SK-N-SH (cell line): Measurements from ENCODE around the gene SLC2A14. TPM values are rescaled to one million over a fixed set of nuclear protein-coding genes. Genes with fewer than 3 reads are reported as not detected.
"Not testable (repeated sequence)": the region's sequence is repeated elsewhere in the genome, so short reads cannot be mapped to it uniquely, and the experiment has no call there.

Experiments used
- CTCF ChIA-PET: fragments of 300-600, 350-600 bp; formaldehyde crosslinking; extraction: SDS; loops from one replicate; lab custom pipeline; 2021; lab: Yijun Ruan, JAX
- POLR2A ChIA-PET: fragments of 350-600 bp; sonication (Branson Sonifier 250); formaldehyde crosslinking; extraction: SDS; loops from one replicate; lab custom pipeline; 2020; ENCODE audit warnings: antibody characterized with exemption, inconsistent platforms; lab: Yijun Ruan, JAX
- DNase-seq: peaks from one replicate; pipeline ENCODE4 v3.0.0; 2012
- H2AFZ ChIP-seq: fragments of 200-600 bp; sonication (generic); 2 replicates; pipeline ENCODE4 v1.8.1; 2016; ENCODE audit warnings: antibody characterized with exemption, mild to moderate bottlenecking, low read depth
- H3F3A ChIP-seq: fragments of 200-600 bp; sonication (generic); replicated peaks from 2 replicates; pipeline ENCODE3; 2016; ENCODE audit warnings: antibody characterized with exemption, mild to moderate bottlenecking; ENCODE audit not compliant: insufficient read depth
- H3K27ac ChIP-seq, 2 experiments: fragments of 200-500 bp in 1 of 2; fragments of 200-600 bp in 1 of 2; sonication (Bioruptor generic) in 1 of 2; sonication (generic), shearing (Covaris generic) in 1 of 2; 2 replicates each; pipeline versions ENCODE4 v1.5.1 to v1.6.1; 2014 to 2016; ENCODE audit warnings: low read depth in 2 of 2, inconsistent platforms in 1 of 2, low read length in 1 of 2, mild to moderate bottlenecking in 1 of 2, mixed read lengths in 1 of 2
- H3K27me3 ChIP-seq: fragments of 200-600 bp; sonication (generic), shearing (Covaris generic); 2 replicates; pipeline ENCODE4 v1.6.1; 2016; ENCODE audit warnings: mixed run types; ENCODE audit not compliant: insufficient read depth
- H3K36me3 ChIP-seq, 2 experiments: fragments of 200-500 bp in 1 of 2; fragments of 200-600 bp in 1 of 2; sonication (Bioruptor generic) in 1 of 2; sonication (generic) in 1 of 2; replicated peaks in 1 of 2; 2 replicates each; pipeline versions ENCODE3 to v1.5.1; 2014 to 2016; ENCODE audit warnings: low read length in 1 of 2, mild to moderate bottlenecking in 1 of 2; ENCODE audit not compliant: insufficient read depth in 2 of 2, control insufficient read depth in 1 of 2
- H3K4me1 ChIP-seq, 2 experiments: fragments of 200-500 bp in 1 of 2; fragments of 200-600 bp in 1 of 2; sonication (Bioruptor generic) in 1 of 2; sonication (generic), shearing (Covaris generic) in 1 of 2; 2 replicates each; pipeline versions ENCODE4 v1.5.1 to v1.6.1; 2014 to 2016; ENCODE audit warnings: low read depth in 1 of 2, low read length in 1 of 2, mixed run types in 1 of 2; ENCODE audit not compliant: insufficient read depth in 2 of 2, control insufficient read depth in 1 of 2
- H3K4me2 ChIP-seq: fragments of 200-600 bp; sonication (generic), shearing (Covaris generic); 2 replicates; pipeline ENCODE4 v1.6.1; 2017; ENCODE audit warnings: mixed run types
- H3K4me3 ChIP-seq, 2 experiments: fragments of 200-500 bp in 1 of 2; fragments of 200-600 bp in 1 of 2; sonication (Bioruptor generic) in 1 of 2; sonication (generic), shearing (Covaris generic) in 1 of 2; 2 replicates each; pipeline versions ENCODE4 v1.5.1 to v1.8.1; 2014 to 2016; ENCODE audit warnings: low read depth in 2 of 2, inconsistent platforms in 1 of 2, low read length in 1 of 2, mild to moderate bottlenecking in 1 of 2, mixed read lengths in 1 of 2, moderate library complexity in 1 of 2
- H3K79me2 ChIP-seq: fragments of 200-600 bp; sonication (generic); 2 replicates; pipeline ENCODE4 v1.8.1; 2017; ENCODE audit warnings: mild to moderate bottlenecking; ENCODE audit not compliant: insufficient read depth
- H3K9ac ChIP-seq: fragments of 200-600 bp; sonication (generic); 2 replicates; pipeline ENCODE4 v1.6.1; 2017; ENCODE audit warnings: mixed run types
- H3K9me2 ChIP-seq: fragments of 200-600 bp; sonication (generic); 2 replicates; pipeline ENCODE4 v1.6.1; 2017; ENCODE audit warnings: mixed run types
- H3K9me3 ChIP-seq: fragments of 200-600 bp; sonication (generic); 2 replicates; pipeline ENCODE4 v1.6.1; 2017; ENCODE audit warnings: mixed run types, mild to moderate bottlenecking, moderate library complexity
- H4K20me1 ChIP-seq: fragments of 200-600 bp; sonication (generic); 2 replicates; pipeline ENCODE4 v1.6.1; 2017; ENCODE audit warnings: mild to moderate bottlenecking, mixed run types; ENCODE audit not compliant: insufficient read depth
- CHD2 ChIP-seq: fragments of 150-350 bp; IDR thresholded peaks from 2 replicates; pipeline ENCODE4 v1.6.1; 2018; ENCODE audit warnings: low read length; ENCODE audit not compliant: partially characterized antibody
- CTCF ChIP-seq: fragments of 200-600 bp; sonication (generic); IDR thresholded peaks from 2 replicates; pipeline ENCODE4 v1.6.1; 2017; ENCODE audit warnings: antibody characterized with exemption, mild to moderate bottlenecking, moderate library complexity
- EP300 ChIP-seq, 2 experiments: IDR thresholded peaks; 2 replicates each; pipeline versions ENCODE4 v1.4.0 to v1.6.1; 2012; ENCODE audit warnings: borderline replicate concordance in 1 of 2, low read depth in 1 of 2, low read length in 1 of 2
- EZH2phosphoT487 ChIP-seq: fragments of 200-600 bp; sonication (generic); IDR thresholded peaks from 2 replicates; pipeline ENCODE4 v1.6.1; 2017; ENCODE audit warnings: low read depth, mixed run types, mild to moderate bottlenecking, antibody characterized with exemption, moderate library complexity, borderline replicate concordance
- FOSL2 ChIP-seq: IDR thresholded peaks from 2 replicates; pipeline ENCODE4 v1.4.0; 2012; ENCODE audit warnings: low read depth, mild to moderate bottlenecking, moderate library complexity, borderline replicate concordance
- GABPA ChIP-seq: IDR thresholded peaks from 2 replicates; pipeline ENCODE4 v1.4.0; 2012; ENCODE audit warnings: low read depth, mild to moderate bottlenecking
- GATA2 ChIP-seq: sonication (generic); formaldehyde crosslinking; IDR thresholded peaks from 2 replicates; pipeline ENCODE4 v1.5.0; 2020; ENCODE audit warnings: mild to moderate bottlenecking, missing genetic modification reagents
- JUND ChIP-seq: IDR thresholded peaks from 2 replicates; pipeline ENCODE4 v1.4.0; 2012
- MAX ChIP-seq: IDR thresholded peaks from 2 replicates; pipeline ENCODE4 v1.4.0; 2012; ENCODE audit warnings: low read depth
- MXI1 ChIP-seq: IDR thresholded peaks from 2 replicates; pipeline ENCODE4 v1.6.1; 2012; ENCODE audit warnings: mild to moderate bottlenecking, low read depth, low read length, improper control_type of control experiment
- NRF1 ChIP-seq: IDR thresholded peaks from 2 replicates; pipeline ENCODE4 v1.6.1; 2012; ENCODE audit warnings: low read depth, mild to moderate bottlenecking, low read length
- RAD21 ChIP-seq: IDR thresholded peaks from 2 replicates; pipeline ENCODE4 v1.6.1; 2012; ENCODE audit warnings: mild to moderate bottlenecking, low read length
- RCOR1 ChIP-seq: fragments of 150-350 bp; IDR thresholded peaks from 2 replicates; pipeline ENCODE4 v1.6.1; 2017; ENCODE audit warnings: antibody characterized with exemption, low read length
- RFX5 ChIP-seq: IDR thresholded peaks from 2 replicates; pipeline ENCODE4 v1.6.1; 2012; ENCODE audit warnings: mild to moderate bottlenecking, improper control_type of control experiment, low read length
- RXRA ChIP-seq: IDR thresholded peaks from 2 replicates; pipeline ENCODE4 v1.4.0; 2012; ENCODE audit warnings: low read depth, mild to moderate bottlenecking, borderline replicate concordance
- SIN3A ChIP-seq: IDR thresholded peaks from 2 replicates; pipeline ENCODE4 v1.6.1; 2012; ENCODE audit warnings: low read depth, mild to moderate bottlenecking, low read length, moderate library complexity, borderline replicate concordance
- SMC3 ChIP-seq: IDR thresholded peaks from 2 replicates; pipeline ENCODE4 v1.6.1; 2012; ENCODE audit warnings: low read depth, low read length, improper control_type of control experiment
- TAF1 ChIP-seq: IDR thresholded peaks from 2 replicates; pipeline ENCODE4 v1.6.1; 2012; ENCODE audit warnings: low read depth, mild to moderate bottlenecking, low read length, moderate library complexity, borderline replicate concordance
- TCF12 ChIP-seq: IDR thresholded peaks from 2 replicates; pipeline ENCODE4 v1.4.0; 2012
- USF2 ChIP-seq: fragments of 150-350 bp; IDR thresholded peaks from 2 replicates; pipeline ENCODE4 v1.6.1; 2017; ENCODE audit warnings: antibody characterized with exemption, low read length, low read depth, borderline replicate concordance
- YY1 ChIP-seq: IDR thresholded peaks from 2 replicates; pipeline ENCODE4 v1.4.0; 2012; ENCODE audit warnings: low read depth, mild to moderate bottlenecking
- ZBTB33 ChIP-seq: IDR thresholded peaks from 2 replicates; pipeline ENCODE4 v1.4.0; 2012; ENCODE audit warnings: low read depth, borderline replicate concordance
- WGBS: methylation state at CpG from one replicate; pipeline ENCODE4 v1.1.6; 2017; ENCODE audit warnings: low lambda C conversion rate; 5-methylcytosine and 5-hydroxymethylcytosine counted together
- polyA plus RNA-seq, 3 experiments: library from polyadenylated mRNA; depleted of rRNA; stranded (reverse); fragments of >200 nt; gene quantifications; 2 replicates each; pipeline ENCODE4 v1.2.3, GENCODE V29; 2012
- TF ChIP-seq, protein P1 (sequence below): fragments of 150-350 bp; IDR thresholded peaks from 2 replicates; pipeline ENCODE4 v1.6.1; 2016; ENCODE audit warnings: mild to moderate bottlenecking, low read depth, low read length

Gene SLC2A14
- polyA plus RNA-seq, 1 of the 3 experiments (the other 2 are of a cell fraction), result 0.39 TPM

DNA sequence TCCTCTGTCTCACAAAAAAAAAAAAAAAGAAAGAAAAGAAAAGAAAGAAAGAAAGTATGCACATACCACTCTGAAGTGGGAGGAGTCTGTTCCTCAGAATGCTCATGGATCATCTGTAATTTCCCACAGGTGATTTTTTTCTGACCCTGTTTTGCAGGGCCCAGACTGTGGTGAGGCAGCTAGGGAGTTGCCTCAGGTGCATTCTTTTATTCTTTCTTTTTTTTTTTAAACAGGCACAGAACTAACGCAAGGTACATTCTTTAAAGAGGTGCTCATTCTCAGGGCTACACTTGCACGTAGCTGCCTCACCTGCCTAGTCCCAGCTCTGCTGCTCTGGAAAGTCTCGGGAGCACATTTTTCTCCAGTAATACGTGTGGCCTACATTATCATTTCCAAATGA is 47.0 kb downstream of the SLC2A14 start:
- H3K27me3 ChIP-seq, result peaks cover 61% of the 10 kb centered on the region; the same call in 1 of the 2 replicates
- H3K27ac ChIP-seq, H3K9me3 ChIP-seq, DNase-seq, H2AFZ ChIP-seq, H3K9me2 ChIP-seq, H3K4me2 ChIP-seq, H3F3A ChIP-seq, H4K20me1 ChIP-seq, H3K4me3 ChIP-seq, H3K79me2 ChIP-seq, H3K4me1 ChIP-seq, H3K9ac ChIP-seq, POLR2A ChIA-PET, H3K36me3 ChIP-seq: not testable (repeated sequence)
- 9% methylated on average over 4 of the region's 4 CpGs for WGBS
- CTCF ChIA-PET, result interaction anchor here (0.6 kb wide), 2 partner anchors 62 to 79 kb away, joined by 3 read pairs; no protein-coding TSS in a partner anchor

GRCh38 chr12:7806863-7807487 is 65.7 kb downstream of the SLC2A14 start:
- Histone ChIP-seq H3K4me3 (no peak overlapping the region; a peak in 1 of 4 replicates), H3K4me1 (no peaks in the 10 kb centered on the region), H3K4me2 (no peak overlapping the region), H3K9ac (no peak overlapping the region), H3K27me3 (peaks cover 67% of the 10 kb centered on the region), H4K20me1 (no peaks in the 10 kb centered on the region), H3K36me3 (no peaks in the 10 kb centered on the region), H3K79me2 (no peaks in the 10 kb centered on the region), H3K9me2 (no peaks in the 10 kb centered on the region), H3K27ac (no peak overlapping the region), H2AFZ (no peak overlapping the region), H3F3A (no peaks in the 10 kb centered on the region), H3K9me3 (no peaks in the 10 kb centered on the region)
- 0% methylated on average over 2 of the region's 2 CpGs for WGBS
- ChIA-PET CTCF (interaction anchor here (0.5 to 1.6 kb wide), 11 partner anchors 9 to 852 kb away, joined by 3 to 7 read pairs (median 3); no protein-coding TSS in a partner anchor), POLR2A (no interaction called here)
- peak; percentile 66 for DNase-seq
- TF ChIP-seq TCF12 (no peak), MXI1 (no peak), EZH2phosphoT487 (no peak), FOSL2 (no peak), JUND (no peak), EP300 (IDR thresholded peaks at IDR 0.05; ENCODE audit: borderline replicate concordance in 1 of 2, low read depth in 1 of 2, low read length in 1 of 2) (no peak), CHD2 (no peak), SMC3 (peak; percentile 54), RXRA (no peak), USF2 (no peak), RAD21 (peak; percentile 71), SIN3A (no peak), TAF1 (no peak), RCOR1 (no peak), NRF1 (no peak), RFX5 (no peak), ZBTB33 (no peak), GATA2 (CRISPR knock-in tag) (no peak), GABPA (no peak), CTCF (peak; percentile 98), MAX (no peak), YY1 (no peak)
- TF ChIP-seq, protein P1, sequence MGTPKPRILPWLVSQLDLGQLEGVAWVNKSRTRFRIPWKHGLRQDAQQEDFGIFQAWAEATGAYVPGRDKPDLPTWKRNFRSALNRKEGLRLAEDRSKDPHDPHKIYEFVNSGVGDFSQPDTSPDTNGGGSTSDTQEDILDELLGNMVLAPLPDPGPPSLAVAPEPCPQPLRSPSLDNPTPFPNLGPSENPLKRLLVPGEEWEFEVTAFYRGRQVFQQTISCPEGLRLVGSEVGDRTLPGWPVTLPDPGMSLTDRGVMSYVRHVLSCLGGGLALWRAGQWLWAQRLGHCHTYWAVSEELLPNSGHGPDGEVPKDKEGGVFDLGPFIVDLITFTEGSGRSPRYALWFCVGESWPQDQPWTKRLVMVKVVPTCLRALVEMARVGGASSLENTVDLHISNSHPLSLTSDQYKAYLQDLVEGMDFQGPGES, result no peak
